Gastroesophageal sphincter (tissue), 3 donors: ENCODE measurements around the gene CALML3.

Experiments
- CTCF ChIP-seq, 4 experiments: fragments of 200-600 bp in 2 of 4; fragments of 450-650 bp in 2 of 4; sonication (generic) in 1 of 4; IDR thresholded peaks; one replicate each; pipeline ENCODE4 v1.5.1; 2017 to 2019; ENCODE audit warnings: antibody characterized with exemption in 4 of 4, mild to moderate bottlenecking in 2 of 4, moderate library complexity in 2 of 4
- EP300 ChIP-seq: sonication (generic); formaldehyde crosslinking; IDR thresholded peaks from one replicate; pipeline ENCODE4 v1.6.1; 2017; ENCODE audit warnings: antibody characterized with exemption, mild to moderate bottlenecking
- POLR2A ChIP-seq, 2 donors: fragments of 450-650 bp; IDR thresholded peaks; one replicate each; pipeline ENCODE4 v1.6.1; 2017; ENCODE audit warnings: antibody characterized with exemption in 2 of 2, mild to moderate bottlenecking in 2 of 2, moderate library complexity in 1 of 2
- POLR2AphosphoS5 ChIP-seq: sonication (generic); formaldehyde crosslinking; IDR thresholded peaks from one replicate; pipeline ENCODE4 v1.6.1; 2017; ENCODE audit warnings: antibody characterized with exemption

GRCh38 chr10:5515948-5516761 lies 8.6 kb upstream of the CALML3 start:
- no peak for TF ChIP-seq CTCF (IDR thresholded peaks at IDR 0.05)
- TF ChIP-seq POLR2AphosphoS5: no peak
- TF ChIP-seq POLR2A (IDR thresholded peaks at IDR 0.05): no peak
- no peak for TF ChIP-seq EP300
